ENCODE results near the gene KLHL29. TPM values are rescaled to one million over a fixed set of nuclear protein-coding genes. Genes with fewer than 3 reads are reported as not detected.
A peak's percentile ranks its signal among the peaks of the same experiment; 100 is the strongest.

KLHL29 gene
- polyA plus RNA-seq, 3 donors, result 0.03 TPM; not detected in 2

- Histone ChIP-seq H3K4me1 (ENCODE audit: control insufficient read depth in 1 of 2, insufficient read depth in 2 of 2, low read length in 2 of 2) (no peaks in the 10 kb centered on the region), H3K27me3 (ENCODE audit: control insufficient read depth in 2 of 2, insufficient read depth in 2 of 2, low read length in 2 of 2) (no peaks in the 10 kb centered on the region), H2AFZ (ENCODE audit: insufficient read depth, low read depth, low read length, poor library complexity, severe bottlenecking) (no peak overlapping the region), H4K20me1 (ENCODE audit: insufficient read depth, low read length) (no peaks in the 10 kb centered on the region), H3K9ac (ENCODE audit: insufficient read depth, low read length, poor library complexity, severe bottlenecking) (no peak overlapping the region), H3K36me3 (replicated peaks in 1 of 2; ENCODE audit: control insufficient read depth in 1 of 2, insufficient read depth in 2 of 2, low read length in 2 of 2) (no peaks in the 10 kb centered on the region), H3K9me3 (replicated peaks in 1 of 2; ENCODE audit: control insufficient read depth in 1 of 2, insufficient read depth in 1 of 2, low read length in 2 of 2) (no peaks in the 10 kb centered on the region), H3K4me3 (replicated peaks in 1 of 3; ENCODE audit: low read depth in 2 of 3, low read length in 3 of 3) (no peak overlapping the region), H3K27ac (ENCODE audit: low read depth in 1 of 2, low read length in 2 of 2) (no peak overlapping the region), H3K79me2 (ENCODE audit: insufficient read depth, low read length) (no peaks in the 10 kb centered on the region), H3K4me2 (replicated peaks; ENCODE audit: extremely low read depth, low read length, poor library complexity, severe bottlenecking) (no peak overlapping the region)
- H3K9me3 Mint-ChIP-seq, result peaks cover 0 to 3% (median 0%) of the 10 kb centered on the region in 7 donors
- TF ChIP-seq, protein P1, sequence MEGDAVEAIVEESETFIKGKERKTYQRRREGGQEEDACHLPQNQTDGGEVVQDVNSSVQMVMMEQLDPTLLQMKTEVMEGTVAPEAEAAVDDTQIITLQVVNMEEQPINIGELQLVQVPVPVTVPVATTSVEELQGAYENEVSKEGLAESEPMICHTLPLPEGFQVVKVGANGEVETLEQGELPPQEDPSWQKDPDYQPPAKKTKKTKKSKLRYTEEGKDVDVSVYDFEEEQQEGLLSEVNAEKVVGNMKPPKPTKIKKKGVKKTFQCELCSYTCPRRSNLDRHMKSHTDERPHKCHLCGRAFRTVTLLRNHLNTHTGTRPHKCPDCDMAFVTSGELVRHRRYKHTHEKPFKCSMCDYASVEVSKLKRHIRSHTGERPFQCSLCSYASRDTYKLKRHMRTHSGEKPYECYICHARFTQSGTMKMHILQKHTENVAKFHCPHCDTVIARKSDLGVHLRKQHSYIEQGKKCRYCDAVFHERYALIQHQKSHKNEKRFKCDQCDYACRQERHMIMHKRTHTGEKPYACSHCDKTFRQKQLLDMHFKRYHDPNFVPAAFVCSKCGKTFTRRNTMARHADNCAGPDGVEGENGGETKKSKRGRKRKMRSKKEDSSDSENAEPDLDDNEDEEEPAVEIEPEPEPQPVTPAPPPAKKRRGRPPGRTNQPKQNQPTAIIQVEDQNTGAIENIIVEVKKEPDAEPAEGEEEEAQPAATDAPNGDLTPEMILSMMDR (IDR thresholded peaks at IDR 0.05), result no peak
- WGBS (ENCODE audit: insufficient coverage), result 100% methylated on average over 3 of the region's 3 CpGs
- no peak overlapping the region for H3K4me3 Mint-ChIP-seq
- H3K36me3 Mint-ChIP-seq, result no peaks in the 10 kb centered on the region
- H3K27me3 Mint-ChIP-seq (ENCODE audit: low read depth in 3 of 3), result peaks cover 4 to 20% (median 20%) of the 10 kb centered on the region in 3 donors
- no peak overlapping the region for H3K27ac Mint-ChIP-seq
- DNase-seq, result no peak
- peaks cover 2% of the 10 kb centered on the region for H3K4me1 Mint-ChIP-seq
- intact Hi-C loops (cut with micrococcal nuclease), result no loop called here
These were observed 160.8 kb downstream of the KLHL29 start for GRCh38 chr2:23545811-23546210.

GRCh38 chr2:23546913-23547312, 161.9 kb downstream of the KLHL29 start:
- intact Hi-C loops (cut with micrococcal nuclease), result no loop called here
- H3K4me1 Mint-ChIP-seq, result peaks cover 2% of the 10 kb centered on the region
- no peaks in the 10 kb centered on the region for H3K79me2 ChIP-seq (ENCODE audit: insufficient read depth, low read length)
- H3K27me3 Mint-ChIP-seq (ENCODE audit: low read depth in 3 of 3), result peaks cover 4 to 18% (median 16%) of the 10 kb centered on the region in 3 donors
- no peaks in the 10 kb centered on the region for H3K4me1 ChIP-seq (ENCODE audit: control insufficient read depth in 1 of 2, insufficient read depth in 2 of 2, low read length in 2 of 2)
- H3K36me3 Mint-ChIP-seq, result no peaks in the 10 kb centered on the region
- peak overlapping the region in 1 of 7 donors; percentile 62 for H3K27ac Mint-ChIP-seq
- no peak overlapping the region for H3K4me3 Mint-ChIP-seq
- TF ChIP-seq, protein P1 (IDR thresholded peaks at IDR 0.05), result no peak
- H3K9me3 ChIP-seq (replicated peaks in 1 of 2; ENCODE audit: control insufficient read depth in 1 of 2, insufficient read depth in 1 of 2, low read length in 2 of 2), result no peaks in the 10 kb centered on the region
- H3K27ac ChIP-seq (ENCODE audit: low read depth in 1 of 2, low read length in 2 of 2), result no peak overlapping the region
- H3K9ac ChIP-seq (ENCODE audit: insufficient read depth, low read length, poor library complexity, severe bottlenecking), result no peak overlapping the region
- no peaks in the 10 kb centered on the region for H3K36me3 ChIP-seq (replicated peaks in 1 of 2; ENCODE audit: control insufficient read depth in 1 of 2, insufficient read depth in 2 of 2, low read length in 2 of 2)
- H3K9me3 Mint-ChIP-seq, result peaks cover 0 to 3% (median 0%) of the 10 kb centered on the region in 7 donors
- no peak overlapping the region for H2AFZ ChIP-seq (ENCODE audit: insufficient read depth, low read depth, low read length, poor library complexity, severe bottlenecking)
- H4K20me1 ChIP-seq (ENCODE audit: insufficient read depth, low read length), result no peaks in the 10 kb centered on the region
- DNase-seq, result no peak
- 94% methylated on average over 13 of the region's 13 CpGs for WGBS (ENCODE audit: insufficient coverage)
- no peak overlapping the region for H3K4me2 ChIP-seq (replicated peaks; ENCODE audit: extremely low read depth, low read length, poor library complexity, severe bottlenecking)
- H3K27me3 ChIP-seq (ENCODE audit: control insufficient read depth in 2 of 2, insufficient read depth in 2 of 2, low read length in 2 of 2), result no peaks in the 10 kb centered on the region
- H3K4me3 ChIP-seq (replicated peaks in 1 of 3; ENCODE audit: low read depth in 2 of 3, low read length in 3 of 3), result no peak overlapping the region
